SK-N-SH (cell line): ENCODE measurements around the gene NDUFB4. TPM values are rescaled to one million over a fixed set of nuclear protein-coding genes. Genes with fewer than 3 reads are reported as not detected.

Experiments used
- CTCF ChIA-PET: fragments of 300-600, 350-600 bp; formaldehyde crosslinking; extraction: SDS; loops from one replicate; lab custom pipeline; 2021; lab: Yijun Ruan, JAX
- POLR2A ChIA-PET: fragments of 350-600 bp; sonication (Branson Sonifier 250); formaldehyde crosslinking; extraction: SDS; loops from one replicate; lab custom pipeline; 2020; ENCODE audit warnings: antibody characterized with exemption, inconsistent platforms; lab: Yijun Ruan, JAX
- DNase-seq: peaks from one replicate; pipeline ENCODE4 v3.0.0; 2012
- H2AFZ ChIP-seq: fragments of 200-600 bp; sonication (generic); 2 replicates; pipeline ENCODE4 v1.8.1; 2016; ENCODE audit warnings: antibody characterized with exemption, mild to moderate bottlenecking, low read depth
- H3F3A ChIP-seq: fragments of 200-600 bp; sonication (generic); replicated peaks from 2 replicates; pipeline ENCODE3; 2016; ENCODE audit warnings: antibody characterized with exemption, mild to moderate bottlenecking; ENCODE audit not compliant: insufficient read depth
- H3K27ac ChIP-seq, 2 experiments: fragments of 200-500 bp in 1 of 2; fragments of 200-600 bp in 1 of 2; sonication (Bioruptor generic) in 1 of 2; sonication (generic), shearing (Covaris generic) in 1 of 2; 2 replicates each; pipeline versions ENCODE4 v1.5.1 to v1.6.1; 2014 to 2016; ENCODE audit warnings: low read depth in 2 of 2, inconsistent platforms in 1 of 2, low read length in 1 of 2, mild to moderate bottlenecking in 1 of 2, mixed read lengths in 1 of 2
- H3K27me3 ChIP-seq: fragments of 200-600 bp; sonication (generic), shearing (Covaris generic); 2 replicates; pipeline ENCODE4 v1.6.1; 2016; ENCODE audit warnings: mixed run types; ENCODE audit not compliant: insufficient read depth
- H3K36me3 ChIP-seq, 2 experiments: fragments of 200-500 bp in 1 of 2; fragments of 200-600 bp in 1 of 2; sonication (Bioruptor generic) in 1 of 2; sonication (generic) in 1 of 2; replicated peaks in 1 of 2; 2 replicates each; pipeline versions ENCODE3 to v1.5.1; 2014 to 2016; ENCODE audit warnings: low read length in 1 of 2, mild to moderate bottlenecking in 1 of 2; ENCODE audit not compliant: insufficient read depth in 2 of 2, control insufficient read depth in 1 of 2
- H3K4me1 ChIP-seq, 2 experiments: fragments of 200-500 bp in 1 of 2; fragments of 200-600 bp in 1 of 2; sonication (Bioruptor generic) in 1 of 2; sonication (generic), shearing (Covaris generic) in 1 of 2; 2 replicates each; pipeline versions ENCODE4 v1.5.1 to v1.6.1; 2014 to 2016; ENCODE audit warnings: low read depth in 1 of 2, low read length in 1 of 2, mixed run types in 1 of 2; ENCODE audit not compliant: insufficient read depth in 2 of 2, control insufficient read depth in 1 of 2
- H3K4me2 ChIP-seq: fragments of 200-600 bp; sonication (generic), shearing (Covaris generic); 2 replicates; pipeline ENCODE4 v1.6.1; 2017; ENCODE audit warnings: mixed run types
- H3K4me3 ChIP-seq, 2 experiments: fragments of 200-500 bp in 1 of 2; fragments of 200-600 bp in 1 of 2; sonication (Bioruptor generic) in 1 of 2; sonication (generic), shearing (Covaris generic) in 1 of 2; 2 replicates each; pipeline versions ENCODE4 v1.5.1 to v1.8.1; 2014 to 2016; ENCODE audit warnings: low read depth in 2 of 2, inconsistent platforms in 1 of 2, low read length in 1 of 2, mild to moderate bottlenecking in 1 of 2, mixed read lengths in 1 of 2, moderate library complexity in 1 of 2
- H3K79me2 ChIP-seq: fragments of 200-600 bp; sonication (generic); 2 replicates; pipeline ENCODE4 v1.8.1; 2017; ENCODE audit warnings: mild to moderate bottlenecking; ENCODE audit not compliant: insufficient read depth
- H3K9ac ChIP-seq: fragments of 200-600 bp; sonication (generic); 2 replicates; pipeline ENCODE4 v1.6.1; 2017; ENCODE audit warnings: mixed run types
- H3K9me2 ChIP-seq: fragments of 200-600 bp; sonication (generic); 2 replicates; pipeline ENCODE4 v1.6.1; 2017; ENCODE audit warnings: mixed run types
- H3K9me3 ChIP-seq: fragments of 200-600 bp; sonication (generic); 2 replicates; pipeline ENCODE4 v1.6.1; 2017; ENCODE audit warnings: mixed run types, mild to moderate bottlenecking, moderate library complexity
- H4K20me1 ChIP-seq: fragments of 200-600 bp; sonication (generic); 2 replicates; pipeline ENCODE4 v1.6.1; 2017; ENCODE audit warnings: mild to moderate bottlenecking, mixed run types; ENCODE audit not compliant: insufficient read depth
- EP300 ChIP-seq, 2 experiments: IDR thresholded peaks; 2 replicates each; pipeline versions ENCODE4 v1.4.0 to v1.6.1; 2012; ENCODE audit warnings: borderline replicate concordance in 1 of 2, low read depth in 1 of 2, low read length in 1 of 2
- EZH2phosphoT487 ChIP-seq: fragments of 200-600 bp; sonication (generic); IDR thresholded peaks from 2 replicates; pipeline ENCODE4 v1.6.1; 2017; ENCODE audit warnings: low read depth, mixed run types, mild to moderate bottlenecking, antibody characterized with exemption, moderate library complexity, borderline replicate concordance
- GABPA ChIP-seq: IDR thresholded peaks from 2 replicates; pipeline ENCODE4 v1.4.0; 2012; ENCODE audit warnings: low read depth, mild to moderate bottlenecking
- IRF3 ChIP-seq: fragments of 150-350 bp; IDR thresholded peaks from 2 replicates; pipeline ENCODE4 v1.6.1; 2016; ENCODE audit warnings: mild to moderate bottlenecking, low read depth, low read length
- MAX ChIP-seq: IDR thresholded peaks from 2 replicates; pipeline ENCODE4 v1.4.0; 2012; ENCODE audit warnings: low read depth
- MEF2A ChIP-seq: IDR thresholded peaks from 2 replicates; pipeline ENCODE4 v1.4.0; 2012; ENCODE audit warnings: low read depth, borderline replicate concordance
- RAD21 ChIP-seq: IDR thresholded peaks from 2 replicates; pipeline ENCODE4 v1.6.1; 2012; ENCODE audit warnings: mild to moderate bottlenecking, low read length
- RCOR1 ChIP-seq: fragments of 150-350 bp; IDR thresholded peaks from 2 replicates; pipeline ENCODE4 v1.6.1; 2017; ENCODE audit warnings: antibody characterized with exemption, low read length
- RFX5 ChIP-seq: IDR thresholded peaks from 2 replicates; pipeline ENCODE4 v1.6.1; 2012; ENCODE audit warnings: mild to moderate bottlenecking, improper control_type of control experiment, low read length
- SMC3 ChIP-seq: IDR thresholded peaks from 2 replicates; pipeline ENCODE4 v1.6.1; 2012; ENCODE audit warnings: low read depth, low read length, improper control_type of control experiment
- TCF12 ChIP-seq: IDR thresholded peaks from 2 replicates; pipeline ENCODE4 v1.4.0; 2012
- TEAD4 ChIP-seq: IDR thresholded peaks from 2 replicates; pipeline ENCODE4 v1.4.0; 2012; ENCODE audit warnings: mild to moderate bottlenecking, borderline replicate concordance; ENCODE audit not compliant: insufficient read depth
- ZBTB33 ChIP-seq: IDR thresholded peaks from 2 replicates; pipeline ENCODE4 v1.4.0; 2012; ENCODE audit warnings: low read depth, borderline replicate concordance
- polyA plus RNA-seq, 3 experiments: library from polyadenylated mRNA; depleted of rRNA; stranded (reverse); fragments of >200 nt; gene quantifications; 2 replicates each; pipeline ENCODE4 v1.2.3, GENCODE V29; 2012
- TF ChIP-seq, protein P1 (sequence below): IDR thresholded peaks from 2 replicates; pipeline ENCODE4 v1.4.0; 2012; ENCODE audit warnings: low read depth, borderline replicate concordance

The NDUFB4 gene
- polyA plus RNA-seq, 1 of the 3 experiments (the other 2 are of a cell fraction), result 332 TPM

DNA sequence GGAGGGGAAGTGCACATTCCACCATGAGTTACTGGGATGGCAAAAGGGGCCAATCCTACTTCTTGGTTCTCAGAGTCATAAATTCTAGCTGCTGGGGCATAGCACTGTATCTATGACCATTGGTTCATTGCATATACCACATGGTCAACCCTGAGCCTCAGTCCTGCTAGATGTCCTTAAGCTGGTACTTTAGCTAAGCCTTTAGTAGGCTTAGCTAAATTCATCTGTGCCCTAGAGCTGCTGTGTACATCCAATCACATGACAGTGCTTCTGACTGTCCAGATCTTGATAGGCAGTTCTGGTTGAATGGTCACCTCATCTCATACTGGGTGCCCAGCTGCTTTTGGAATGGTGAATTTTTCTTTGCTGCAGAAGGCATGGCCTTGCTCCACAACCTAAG, 8.2 kb downstream of the NDUFB4 start:
- Histone ChIP-seq H3K9ac (no peak overlapping the region), H2AFZ (no peak overlapping the region), H3F3A (peaks cover 5% of the 10 kb centered on the region), H3K4me1 (peaks cover 5 to 36% of the 10 kb centered on the region in 2 experiments; a peak in 3 of 4 replicates), H3K36me3 (peaks cover 23 to 38% of the 10 kb centered on the region in 2 experiments), H3K9me3 (no peaks in the 10 kb centered on the region), H4K20me1 (no peaks in the 10 kb centered on the region), H3K4me2 (no peak overlapping the region), H3K27me3 (no peaks in the 10 kb centered on the region), H3K79me2 (peaks cover 7% of the 10 kb centered on the region; the same call in 1 of the 2 replicates), H3K27ac (peak overlapping the region in 1 of 2 experiments; percentile 25; a peak in 1 of 4 replicates), H3K4me3 (no peak overlapping the region), H3K9me2 (no peaks in the 10 kb centered on the region)
- TF ChIP-seq SMC3, result no peak
- TF ChIP-seq, protein P1, sequence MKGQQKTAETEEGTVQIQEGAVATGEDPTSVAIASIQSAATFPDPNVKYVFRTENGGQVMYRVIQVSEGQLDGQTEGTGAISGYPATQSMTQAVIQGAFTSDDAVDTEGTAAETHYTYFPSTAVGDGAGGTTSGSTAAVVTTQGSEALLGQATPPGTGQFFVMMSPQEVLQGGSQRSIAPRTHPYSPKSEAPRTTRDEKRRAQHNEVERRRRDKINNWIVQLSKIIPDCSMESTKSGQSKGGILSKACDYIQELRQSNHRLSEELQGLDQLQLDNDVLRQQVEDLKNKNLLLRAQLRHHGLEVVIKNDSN, result no peak
- TF ChIP-seq EZH2phosphoT487, result no peak
- no peak for TF ChIP-seq RFX5
- TF ChIP-seq RCOR1, result no peak
- no peak for TF ChIP-seq MEF2A
- no peak for TF ChIP-seq EP300 (IDR thresholded peaks at IDR 0.05; ENCODE audit: borderline replicate concordance in 1 of 2, low read depth in 1 of 2, low read length in 1 of 2)
- no peak for TF ChIP-seq GABPA
- TF ChIP-seq MAX, result no peak
- no peak for TF ChIP-seq TEAD4
- no peak for TF ChIP-seq IRF3
- TF ChIP-seq RAD21, result no peak
- no peak for TF ChIP-seq TCF12
- no peak for DNase-seq
- ChIA-PET POLR2A (interaction anchor here (1.7 kb wide), 1 partner anchor 8 kb away, joined by 6 read pairs; the partner anchor contains the start of gene NDUFB4), CTCF (interaction anchor here (1.1 to 2.4 kb wide), 5 partner anchors 9 to 191 kb away, joined by 3 to 11 read pairs (median 5); no protein-coding TSS in a partner anchor)

- Histone ChIP-seq H3K27me3 (no peaks in the 10 kb centered on the region), H3K27ac (peak overlapping the region in 1 of 2 experiments; percentile 25; a peak in 1 of 4 replicates), H3K9ac (no peak overlapping the region), H3K79me2 (peaks cover 3% of the 10 kb centered on the region; the same call in 1 of the 2 replicates), H3K4me2 (no peak overlapping the region), H3K9me3 (no peaks in the 10 kb centered on the region), H3K4me3 (no peak overlapping the region), H3K4me1 (peaks cover 1 to 32% of the 10 kb centered on the region in 2 experiments; a peak in 3 of 4 replicates), H2AFZ (no peak overlapping the region), H3K9me2 (no peaks in the 10 kb centered on the region), H3K36me3 (peaks cover 20 to 34% of the 10 kb centered on the region in 2 experiments), H4K20me1 (no peaks in the 10 kb centered on the region), H3F3A (peaks cover 5% of the 10 kb centered on the region)
- CTCF ChIA-PET, result interaction anchor here (1.1 to 2.4 kb wide), 6 partner anchors 9 to 191 kb away, joined by 3 to 11 read pairs (median 5); no protein-coding TSS in a partner anchor
- DNase-seq, result no peak
- POLR2A ChIA-PET, result interaction anchor here (1.7 kb wide), 1 partner anchor 9 kb away, joined by 6 read pairs; the partner anchor contains the start of gene NDUFB4
- TF ChIP-seq ZBTB33 (no peak), MEF2A (no peak)
- TF ChIP-seq, protein P1, result no peak
These were observed 8.6 kb downstream of the NDUFB4 start for GRCh38 chr3:120604784-120605183.
